ENCODE measurements around the gene GLOD5. TPM values are rescaled to one million over a fixed set of nuclear protein-coding genes. Genes with fewer than 3 reads are reported as not detected.

Gene GLOD5
- total RNA-seq, 1 donor from 2014 or later, result not detected

- no peak overlapping the region for H3K27ac Mint-ChIP-seq
- H3K4me1 Mint-ChIP-seq (ENCODE audit: low read depth), result no peaks in the 10 kb centered on the region
- peaks cover 10% of the 10 kb centered on the region for H3K27me3 Mint-ChIP-seq (ENCODE audit: insufficient read depth)
- H3K9me3 Mint-ChIP-seq, result no peaks in the 10 kb centered on the region
- no peak for DNase-seq (ENCODE audit: low spot score)
- H3K36me3 Mint-ChIP-seq (ENCODE audit: low read depth), result no peaks in the 10 kb centered on the region
- intact Hi-C loops (cut with micrococcal nuclease), result no loop called here
- H3K4me3 Mint-ChIP-seq, result no peak overlapping the region
Measured at GRCh38 chrX:48789366-48790220, 28.0 kb downstream of the GLOD5 start.

DNA sequence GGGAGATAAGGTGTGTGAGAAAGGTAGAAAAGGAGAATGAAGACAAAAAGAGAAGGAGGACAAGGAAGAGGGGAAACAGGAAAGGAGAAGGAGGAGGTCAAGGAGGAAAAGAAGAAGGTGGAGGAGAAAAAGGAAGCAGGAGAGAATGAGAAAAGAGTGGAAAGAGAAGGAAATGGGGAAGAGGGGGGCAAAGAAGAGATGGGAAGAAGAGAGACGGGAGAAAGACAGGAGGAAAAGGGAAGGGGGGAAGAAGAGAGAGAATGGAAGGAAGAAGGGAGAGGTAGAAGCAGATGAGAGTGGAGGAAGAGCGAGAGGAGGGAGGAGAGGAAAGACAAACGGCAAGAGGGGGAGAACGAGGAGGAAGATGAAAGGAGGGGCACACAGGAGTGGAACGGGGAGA lies 28.9 kb downstream of the GLOD5 start:
- H3K27ac Mint-ChIP-seq, result no peak overlapping the region
- no peaks in the 10 kb centered on the region for H3K9me3 Mint-ChIP-seq
- peaks cover 10% of the 10 kb centered on the region for H3K27me3 Mint-ChIP-seq (ENCODE audit: insufficient read depth)
- no peak for DNase-seq (ENCODE audit: low spot score)
- H3K36me3 Mint-ChIP-seq (ENCODE audit: low read depth), result no peaks in the 10 kb centered on the region
- no peaks in the 10 kb centered on the region for H3K4me1 Mint-ChIP-seq (ENCODE audit: low read depth)
- intact Hi-C loops (cut with micrococcal nuclease), result no loop called here
- no peak overlapping the region for H3K4me3 Mint-ChIP-seq

- Mint-ChIP-seq H3K4me1 (ENCODE audit: low read depth) (no peaks in the 10 kb centered on the region), H3K27me3 (ENCODE audit: insufficient read depth) (peaks cover 10% of the 10 kb centered on the region)
Measured at GRCh38 chrX:48791063-48791820, 29.7 kb downstream of the GLOD5 start.

DNA sequence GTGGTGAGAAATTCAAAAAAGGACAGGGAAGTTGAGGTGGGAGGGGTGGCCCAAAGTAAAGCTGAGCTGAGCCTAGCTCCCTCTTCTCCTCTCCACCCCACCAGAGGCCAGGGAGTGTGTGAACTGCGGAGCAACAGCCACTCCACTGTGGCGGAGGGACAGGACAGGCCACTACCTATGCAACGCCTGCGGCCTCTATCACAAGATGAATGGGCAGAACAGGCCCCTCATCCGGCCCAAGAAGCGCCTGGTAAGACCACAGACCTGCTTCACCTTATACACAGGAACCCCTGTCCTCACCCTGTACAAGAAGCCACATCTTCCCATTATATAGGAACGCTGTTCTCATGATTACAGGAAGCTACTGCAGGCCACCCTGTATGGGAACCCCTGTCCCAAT lies 30.7 kb downstream of the GLOD5 start:
- Mint-ChIP-seq H3K27ac (no peak overlapping the region), H3K36me3 (ENCODE audit: low read depth) (no peaks in the 10 kb centered on the region), H3K4me3 (no peak overlapping the region), H3K9me3 (no peaks in the 10 kb centered on the region), H3K4me1 (ENCODE audit: low read depth) (no peaks in the 10 kb centered on the region), H3K27me3 (ENCODE audit: insufficient read depth) (peaks cover 5% of the 10 kb centered on the region)
- DNase-seq (ENCODE audit: low spot score), result no peak
- intact Hi-C loops (cut with micrococcal nuclease), result no loop called here

More at GRCh38 chrX:48791063-48791820, 29.7 kb downstream of the GLOD5 start:
- intact Hi-C loops (cut with micrococcal nuclease), result no loop called here
- Mint-ChIP-seq H3K4me3 (no peak overlapping the region), H3K27ac (no peak overlapping the region), H3K9me3 (no peaks in the 10 kb centered on the region), H3K36me3 (ENCODE audit: low read depth) (no peaks in the 10 kb centered on the region)
- no peak for DNase-seq (ENCODE audit: low spot score)

GRCh38 chrX:48793935-48794334 lies 32.4 kb downstream of the GLOD5 start:
- no peak for DNase-seq (ENCODE audit: low spot score)
- Mint-ChIP-seq H3K9me3 (no peaks in the 10 kb centered on the region), H3K4me1 (ENCODE audit: low read depth) (no peaks in the 10 kb centered on the region), H3K36me3 (ENCODE audit: low read depth) (no peaks in the 10 kb centered on the region), H3K27ac (no peak overlapping the region), H3K27me3 (ENCODE audit: insufficient read depth) (peaks cover 3% of the 10 kb centered on the region), H3K4me3 (no peak overlapping the region)
- intact Hi-C loops (cut with micrococcal nuclease), result no loop called here

GRCh38 chrX:48794340-48794910 lies 32.9 kb downstream of the GLOD5 start:
- Mint-ChIP-seq H3K27me3 (ENCODE audit: insufficient read depth) (peaks cover 3% of the 10 kb centered on the region), H3K36me3 (ENCODE audit: low read depth) (no peaks in the 10 kb centered on the region), H3K9me3 (no peaks in the 10 kb centered on the region), H3K27ac (no peak overlapping the region), H3K4me3 (no peak overlapping the region), H3K4me1 (ENCODE audit: low read depth) (no peaks in the 10 kb centered on the region)
- DNase-seq (ENCODE audit: low spot score), result no peak
- intact Hi-C loops (cut with micrococcal nuclease), result no loop called here

DNA sequence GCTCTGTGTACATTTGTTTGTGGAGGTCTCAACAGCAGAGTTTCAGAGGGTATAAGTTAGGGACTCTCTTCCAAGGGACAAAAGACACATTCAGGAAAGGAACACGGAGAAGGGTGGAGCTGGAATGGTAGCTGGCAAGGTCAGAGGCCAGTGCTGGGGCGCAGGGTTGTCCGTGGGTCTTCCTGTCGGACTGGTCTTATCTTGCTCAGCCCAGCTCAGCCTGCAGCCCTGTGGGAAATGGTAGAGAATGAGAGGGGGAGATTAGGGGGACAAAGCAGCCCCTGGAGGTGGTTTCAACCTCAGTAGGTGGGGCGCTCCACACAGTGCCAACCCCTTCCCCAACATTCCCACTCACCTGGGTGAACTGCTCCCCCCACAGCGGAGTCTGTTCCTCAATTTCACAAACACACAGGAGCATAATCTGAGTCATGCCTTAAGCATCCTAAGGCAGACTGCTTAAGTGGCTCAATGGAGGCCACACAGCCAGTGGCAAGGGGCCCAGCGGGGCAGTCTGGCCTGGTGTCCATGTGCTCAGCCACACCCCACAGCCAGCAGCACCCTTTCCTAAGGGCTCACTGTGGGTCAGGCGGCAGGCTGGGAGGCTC lies 33.5 kb downstream of the GLOD5 start:
- H3K36me3 Mint-ChIP-seq (ENCODE audit: low read depth), result no peaks in the 10 kb centered on the region
- H3K4me3 Mint-ChIP-seq, result no peak overlapping the region
- H3K27ac Mint-ChIP-seq, result no peak overlapping the region
- H3K4me1 Mint-ChIP-seq (ENCODE audit: low read depth), result peaks cover 1% of the 10 kb centered on the region
- intact Hi-C loops (cut with micrococcal nuclease), result no loop called here
- H3K27me3 Mint-ChIP-seq (ENCODE audit: insufficient read depth), result peaks cover 3% of the 10 kb centered on the region
- DNase-seq (ENCODE audit: low spot score), result no peak
- no peaks in the 10 kb centered on the region for H3K9me3 Mint-ChIP-seq

- Mint-ChIP-seq H3K4me3 (no peak overlapping the region), H3K9me3 (no peaks in the 10 kb centered on the region), H3K4me1 (ENCODE audit: low read depth) (peaks cover 13% of the 10 kb centered on the region), H3K36me3 (ENCODE audit: low read depth) (peaks cover 4% of the 10 kb centered on the region), H3K27me3 (ENCODE audit: insufficient read depth) (no peaks in the 10 kb centered on the region), H3K27ac (no peak overlapping the region)
- DNase-seq (ENCODE audit: low spot score), result no peak
- intact Hi-C loops (cut with micrococcal nuclease), result no loop called here
Measured at GRCh38 chrX:48798318-48798717, 36.8 kb downstream of the GLOD5 start.

DNA sequence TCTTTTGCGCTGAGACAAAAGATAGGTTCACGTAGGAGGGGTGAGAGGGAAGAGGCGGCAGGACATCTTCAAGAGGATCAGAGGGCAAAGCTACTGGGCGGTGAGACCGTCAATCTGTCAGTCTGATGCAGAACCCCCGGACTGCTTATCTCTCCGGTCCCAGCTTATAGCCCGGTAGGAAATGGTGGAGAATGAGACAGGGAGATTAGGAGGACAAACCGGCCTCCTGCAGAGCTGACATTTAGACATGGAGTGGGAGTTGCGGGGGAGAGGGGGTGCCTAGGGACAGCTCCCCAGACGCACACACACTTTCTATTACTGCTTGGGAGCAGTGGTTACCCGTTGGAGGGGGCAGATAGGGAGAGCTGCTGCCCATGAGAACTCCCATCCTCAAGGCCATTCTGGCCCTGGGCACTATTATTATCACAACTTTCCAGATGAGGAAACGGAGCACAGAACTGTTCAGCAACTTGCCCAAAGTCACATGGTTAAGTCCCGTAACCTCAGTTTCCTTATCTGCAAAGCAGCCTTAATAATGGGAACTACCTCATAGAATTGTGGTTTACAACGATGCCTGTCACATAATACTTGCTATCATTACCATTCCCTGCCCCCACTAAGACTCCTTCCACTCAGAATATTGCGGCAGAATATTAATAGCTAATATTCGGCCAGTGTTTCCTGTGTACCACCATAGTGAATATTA lies 39.2 kb downstream of the GLOD5 start:
- Mint-ChIP-seq H3K27me3 (ENCODE audit: insufficient read depth) (no peaks in the 10 kb centered on the region), H3K36me3 (ENCODE audit: low read depth) (peaks cover 12% of the 10 kb centered on the region), H3K9me3 (no peaks in the 10 kb centered on the region), H3K27ac (peak overlapping the region; percentile 98), H3K4me1 (ENCODE audit: low read depth) (peaks cover 13% of the 10 kb centered on the region), H3K4me3 (peak overlapping the region; percentile 91)
- intact Hi-C loops (cut with micrococcal nuclease), result loop anchor here (1.0 to 10.0 kb wide), 9 partner anchors 137 to 1146 kb away; partner anchors contain the start of genes ELK1, MAGIX, TBC1D25 and TFE3
- DNase-seq (ENCODE audit: low spot score), result no peak

DNA sequence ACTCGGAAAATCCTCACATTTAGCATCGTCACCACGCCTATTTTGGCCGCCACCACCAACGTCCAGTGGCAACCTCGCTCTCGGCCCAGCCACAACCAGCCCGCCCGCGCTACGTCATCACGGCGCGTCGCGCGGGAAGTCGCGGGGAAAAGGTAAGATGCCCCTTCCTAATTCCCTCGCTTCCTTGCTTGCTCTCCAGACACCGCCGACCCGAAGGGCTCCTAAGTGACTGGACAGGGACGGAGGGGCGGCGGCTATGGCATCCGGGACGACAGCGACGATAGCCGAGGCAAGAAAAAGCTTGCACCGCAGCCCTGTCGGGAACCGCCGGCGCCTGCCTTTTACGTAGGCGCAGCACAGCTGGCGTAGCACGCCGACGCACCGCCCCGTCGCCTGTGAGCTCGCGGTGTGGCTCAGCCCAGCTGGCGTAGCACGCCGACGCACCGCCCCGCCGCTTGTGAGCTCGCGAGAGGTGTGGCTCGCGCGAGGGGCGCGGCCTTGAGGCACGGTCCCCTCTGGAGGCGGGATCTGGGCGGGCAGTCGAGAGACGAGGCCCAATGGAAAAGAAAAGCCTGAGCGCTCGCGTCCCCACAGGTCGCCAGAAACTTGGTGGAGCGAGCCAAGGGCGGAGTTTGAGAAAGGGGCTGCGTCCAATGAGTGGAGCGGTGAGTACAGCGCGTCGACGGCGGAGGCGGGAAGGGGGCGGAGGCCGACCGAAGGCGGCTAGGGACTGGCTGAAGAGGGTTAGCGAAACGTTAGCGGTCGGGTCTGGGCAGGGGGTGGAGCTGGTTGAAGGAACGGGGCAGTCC lies 39.9 kb downstream of the GLOD5 start, which contains the start of gene HDAC6:
TSS of gene HDAC6 (plus strand) at position 788 of the 809 bp plus-strand sequence. CDS start 626 bp downstream, outside the sequence.
- Mint-ChIP-seq H3K4me1 (ENCODE audit: low read depth) (peaks cover 13% of the 10 kb centered on the region), H3K27ac (peak within 1 kb of the TSS; percentile 98), H3K9me3 (no peaks in the 10 kb centered on the region), H3K4me3 (peak within 1 kb of the TSS; percentile 91), H3K27me3 (ENCODE audit: insufficient read depth) (no peaks in the 10 kb centered on the region), H3K36me3 (ENCODE audit: low read depth) (peaks cover 12% of the 10 kb centered on the region)
- intact Hi-C loops (cut with micrococcal nuclease), result loop anchor here (1.0 to 10.0 kb wide), 18 partner anchors 64 to 1147 kb away; partner anchors contain the start of genes EBP, ELK1, GPKOW and GRIPAP1
- peak; percentile 94 for DNase-seq (ENCODE audit: low spot score)

- H3K4me1 Mint-ChIP-seq (ENCODE audit: low read depth), result peaks cover 17% of the 10 kb centered on the region
- H3K36me3 Mint-ChIP-seq (ENCODE audit: low read depth), result peaks cover 12% of the 10 kb centered on the region
- H3K27ac Mint-ChIP-seq, result peak overlapping the region; percentile 98
- peak overlapping the region; percentile 91 for H3K4me3 Mint-ChIP-seq
- peak; percentile 62 for DNase-seq (ENCODE audit: low spot score)
- H3K27me3 Mint-ChIP-seq (ENCODE audit: insufficient read depth), result no peaks in the 10 kb centered on the region
- H3K9me3 Mint-ChIP-seq, result no peaks in the 10 kb centered on the region
- intact Hi-C loops (cut with micrococcal nuclease), result loop anchor here (1.0 to 10.0 kb wide), 14 partner anchors 65 to 1147 kb away; partner anchors contain the start of genes EBP, ELK1, GPKOW and GRIPAP1
Measured at GRCh38 chrX:48802089-48802904, 40.8 kb downstream of the GLOD5 start.
